Endothelial cell (in vitro differentiated cells): ENCODE data around the gene NATD1. TPM values are rescaled to one million over a fixed set of nuclear protein-coding genes. Genes with fewer than 3 reads are reported as not detected.

Experiments used
- DNase-seq: peaks from one replicate; pipeline ENCODE4 v3.0.0; 2021; ENCODE audit warnings: low spot score
- H3K27ac Mint-ChIP-seq: one replicate; pipeline ENCODE4 v1.8.0; 2021; ENCODE audit warnings: mixed read lengths, inconsistent platforms; ENCODE audit not compliant: unreplicated experiment
- H3K27me3 Mint-ChIP-seq: one replicate; pipeline ENCODE4 v1.8.0; 2021; ENCODE audit warnings: mild to moderate bottlenecking, moderate library complexity, mixed read lengths, inconsistent platforms; ENCODE audit not compliant: unreplicated experiment
- H3K36me3 Mint-ChIP-seq: one replicate; pipeline ENCODE4 v1.8.0; 2021; ENCODE audit warnings: mild to moderate bottlenecking, low read depth, mixed read lengths, inconsistent platforms; ENCODE audit not compliant: unreplicated experiment
- H3K4me1 Mint-ChIP-seq: one replicate; pipeline ENCODE4 v1.8.0; 2021; ENCODE audit warnings: mild to moderate bottlenecking, mixed read lengths, inconsistent platforms; ENCODE audit not compliant: unreplicated experiment
- H3K4me3 Mint-ChIP-seq: one replicate; pipeline ENCODE4 v1.8.0; 2021; ENCODE audit warnings: mild to moderate bottlenecking, mixed read lengths, inconsistent platforms; ENCODE audit not compliant: unreplicated experiment
- H3K9me3 Mint-ChIP-seq: one replicate; pipeline ENCODE4 v1.8.0; 2021; ENCODE audit warnings: mixed read lengths, inconsistent platforms; ENCODE audit not compliant: unreplicated experiment
- CTCF ChIP-seq: fragments of 200-600 bp; sonication (generic); IDR thresholded peaks from one replicate; pipeline ENCODE4 v1.5.0; 2021; ENCODE audit warnings: antibody characterized with exemption; ENCODE audit not compliant: unreplicated experiment
- total RNA-seq: library from RNA; stranded (reverse); fragmentation: NEBNext Ultra II Directional; extraction: Animal tissue kit (Norgen Biotek cat#: 25700); gene quantifications from one replicate; pipeline ENCODE4 v1.2.1, GENCODE V29; 2021; ENCODE audit not compliant: unreplicated experiment

The NATD1 gene
- total RNA-seq, 1 donor from 2014 or later = 30.3 TPM

GRCh38 chr17:21209511-21210175 is 43.6 kb downstream of the NATD1 start:
- DNase-seq = no peak
- no peaks in the 10 kb centered on the region for H3K9me3 Mint-ChIP-seq
- H3K27ac Mint-ChIP-seq = no peak overlapping the region
- peak overlapping the region; percentile 27 for H3K4me3 Mint-ChIP-seq
- H3K27me3 Mint-ChIP-seq = peaks cover 6% of the 10 kb centered on the region
- H3K4me1 Mint-ChIP-seq = peaks cover 41% of the 10 kb centered on the region
- H3K36me3 Mint-ChIP-seq = peaks cover 27% of the 10 kb centered on the region
- no peak for TF ChIP-seq CTCF

DNA sequence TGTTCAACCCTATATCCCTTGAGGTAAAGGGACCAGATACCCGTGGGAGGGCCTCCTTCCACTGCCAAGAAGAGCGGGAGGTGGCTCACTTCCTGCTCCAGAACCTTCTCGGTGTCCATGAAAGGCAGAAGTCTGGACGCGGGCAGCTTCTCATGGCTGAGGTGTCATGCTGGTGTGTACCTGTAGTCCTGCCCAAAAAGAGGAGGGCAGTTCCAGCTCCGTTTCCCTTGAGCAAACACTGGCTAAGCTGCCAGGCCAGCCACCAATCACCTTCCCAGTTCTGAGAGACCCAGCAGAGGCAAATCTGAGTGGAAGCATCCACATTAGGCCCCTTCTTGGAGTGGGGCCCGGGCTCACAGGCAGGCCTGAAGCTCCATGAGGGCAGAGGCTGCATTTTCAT is 44.9 kb downstream of the NATD1 start:
- peaks cover 6% of the 10 kb centered on the region for H3K27me3 Mint-ChIP-seq
- no peaks in the 10 kb centered on the region for H3K9me3 Mint-ChIP-seq
- no peak overlapping the region for H3K27ac Mint-ChIP-seq
- peak overlapping the region; percentile 51 for H3K4me3 Mint-ChIP-seq
- peaks cover 44% of the 10 kb centered on the region for H3K4me1 Mint-ChIP-seq
- DNase-seq = no peak
- peaks cover 26% of the 10 kb centered on the region for H3K36me3 Mint-ChIP-seq
- TF ChIP-seq CTCF = no peak

- Mint-ChIP-seq H3K4me3 (no peak overlapping the region), H3K9me3 (no peaks in the 10 kb centered on the region), H3K27me3 (peaks cover 7% of the 10 kb centered on the region), H3K4me1 (peaks cover 32% of the 10 kb centered on the region), H3K36me3 (peaks cover 16% of the 10 kb centered on the region), H3K27ac (no peak overlapping the region)
- no peak for DNase-seq
- TF ChIP-seq CTCF = no peak
Measured at GRCh38 chr17:21204935-21205334, 48.3 kb downstream of the NATD1 start.

- Mint-ChIP-seq H3K27me3 (peaks cover 12% of the 10 kb centered on the region), H3K9me3 (no peaks in the 10 kb centered on the region), H3K36me3 (peaks cover 23% of the 10 kb centered on the region), H3K4me1 (peaks cover 39% of the 10 kb centered on the region), H3K27ac (no peak overlapping the region), H3K4me3 (no peak overlapping the region)
- DNase-seq = no peak
- TF ChIP-seq CTCF = no peak
Measured at GRCh38 chr17:21202512-21202911, 50.7 kb downstream of the NATD1 start.

DNA sequence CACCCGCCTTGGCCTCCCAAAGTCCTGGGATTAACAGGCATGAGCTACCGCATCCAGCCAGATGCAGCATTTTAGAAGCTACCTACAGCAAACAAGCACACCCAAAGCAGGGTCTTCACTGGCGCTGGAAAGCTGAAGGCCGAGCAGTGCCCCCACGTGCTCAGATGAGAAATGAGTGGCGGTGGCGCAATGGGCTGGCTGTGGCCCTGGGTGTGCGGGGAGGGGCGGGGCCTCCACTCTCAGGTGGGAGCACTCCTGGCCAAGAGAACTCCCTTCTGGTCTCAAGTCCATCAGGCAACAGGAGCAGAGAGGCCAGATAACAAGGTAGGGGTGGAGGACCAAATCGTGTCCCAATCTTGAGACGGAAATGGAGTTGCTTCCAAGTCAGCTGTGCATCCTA is 51.3 kb downstream of the NATD1 start:
- H3K27me3 Mint-ChIP-seq = peaks cover 12% of the 10 kb centered on the region
- H3K36me3 Mint-ChIP-seq = peaks cover 28% of the 10 kb centered on the region
- no peak for TF ChIP-seq CTCF
- no peak overlapping the region for H3K27ac Mint-ChIP-seq
- no peaks in the 10 kb centered on the region for H3K9me3 Mint-ChIP-seq
- no peak for DNase-seq
- H3K4me3 Mint-ChIP-seq = no peak overlapping the region
- peaks cover 39% of the 10 kb centered on the region for H3K4me1 Mint-ChIP-seq
